Measurements from ENCODE around the gene PACRGL.

The PACRGL gene

DNA sequence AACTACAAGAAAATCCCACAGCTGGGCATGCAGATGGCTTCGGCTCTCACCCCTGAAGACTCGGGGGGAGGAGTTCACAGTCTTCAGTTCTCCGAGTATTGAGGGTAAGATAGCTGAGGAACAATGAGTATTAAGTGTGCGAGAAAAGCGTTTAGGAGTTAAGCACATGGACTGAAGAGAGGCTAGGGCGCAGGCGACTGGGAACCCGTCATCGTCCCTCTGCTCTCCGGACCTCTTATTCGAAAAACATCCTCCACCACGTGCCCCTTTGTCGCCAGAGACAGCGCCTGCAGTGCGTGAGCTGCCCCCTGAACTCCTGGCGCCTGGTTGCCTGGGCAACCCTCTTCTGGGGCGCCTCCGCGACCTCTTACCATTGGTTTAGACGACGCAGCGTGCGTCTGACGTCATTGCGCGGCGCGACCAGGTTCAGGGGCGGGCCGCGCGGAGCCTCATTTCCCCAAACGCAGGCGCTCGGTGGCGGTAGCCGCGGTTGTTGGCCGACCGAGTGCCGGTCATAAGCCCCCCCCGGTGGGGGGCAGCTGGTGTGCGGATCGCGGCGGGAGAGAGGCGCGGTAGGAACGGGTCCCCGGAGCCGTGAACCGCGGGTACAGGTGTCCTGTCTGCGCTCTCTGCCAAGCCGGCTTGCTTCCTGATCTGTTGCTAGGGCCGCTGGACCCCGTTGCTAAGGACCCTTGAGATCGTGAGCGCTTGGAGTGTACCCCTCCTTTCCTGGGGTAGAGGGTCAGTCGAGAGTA lies at the start of gene PACRGL:
Gene PACRGL (plus strand): TSS at position 452 of the 755 bp plus-strand sequence. CDS start 4,024 bp downstream, outside the sequence.
- peak; percentile 92 for DNase-seq

DNA sequence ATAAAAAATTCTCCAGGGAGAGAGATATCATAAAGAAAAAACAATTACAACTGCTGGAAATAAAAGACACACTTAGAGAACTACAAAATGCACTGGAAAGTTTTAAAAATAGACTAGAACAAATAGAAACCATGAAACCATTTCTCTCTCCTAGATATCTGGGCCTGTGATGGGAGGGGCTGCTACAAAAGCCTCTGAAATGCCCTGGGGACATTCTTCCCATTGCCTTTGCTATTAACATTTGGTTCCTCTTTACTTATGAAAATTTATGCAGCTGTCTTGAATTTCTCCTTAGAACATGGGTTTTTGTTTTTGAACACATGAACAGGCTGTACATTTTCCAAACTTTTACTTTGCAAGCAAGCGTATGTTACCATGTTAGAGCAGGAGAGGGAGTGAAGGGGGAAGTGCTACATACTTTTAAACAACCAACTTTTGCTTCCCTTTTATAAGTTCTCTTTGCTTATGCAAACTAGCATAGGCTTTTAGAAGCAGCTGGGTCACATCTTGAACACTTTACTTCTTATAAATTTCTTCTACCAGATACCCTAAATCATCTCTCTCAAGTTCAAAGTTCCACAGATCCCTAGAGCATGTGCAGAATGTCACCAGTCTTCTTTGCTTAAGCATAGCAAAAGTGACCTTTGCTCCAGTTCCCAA lies 47.9 kb upstream of the PACRGL start:
- DNase-seq, result no peak

DNA sequence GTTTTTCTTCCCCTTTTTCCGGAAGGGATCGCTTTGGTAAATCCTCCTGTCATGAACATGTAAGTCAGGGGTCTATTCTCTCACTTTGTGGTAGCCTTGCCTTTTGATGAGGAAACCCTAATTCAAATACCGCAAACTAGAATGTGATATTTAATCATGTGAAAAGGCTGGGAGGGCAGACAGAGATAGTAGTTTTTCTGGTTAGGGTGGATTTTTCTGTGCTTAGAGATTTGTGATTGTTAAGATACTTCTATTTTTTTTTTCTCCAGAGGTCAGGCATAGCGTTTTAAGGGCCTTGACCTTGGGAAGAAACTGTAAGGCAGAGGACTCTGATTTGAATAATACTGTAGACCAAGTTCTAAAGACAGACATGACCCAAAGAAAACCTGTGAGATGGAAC lies 41.8 kb upstream of the PACRGL start:
- no peak for DNase-seq

DNA sequence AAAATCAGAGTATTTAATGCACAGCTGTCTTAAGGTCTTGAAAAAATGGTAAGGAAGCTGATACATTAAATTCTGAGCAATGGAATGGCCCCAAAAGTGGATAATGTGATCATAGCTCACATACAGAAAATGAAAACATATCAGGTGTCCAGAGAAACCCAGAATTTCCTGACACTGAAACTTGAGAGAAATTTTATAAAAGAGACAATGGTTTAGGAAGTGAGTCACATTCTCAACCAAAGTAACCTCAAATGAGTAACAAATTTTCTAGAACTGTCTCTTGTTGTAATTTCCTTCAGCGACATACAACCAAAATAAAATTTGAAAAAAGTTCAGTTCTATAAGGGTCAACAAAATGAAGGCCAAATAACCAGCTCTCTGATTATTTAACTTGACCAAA lies 37.4 kb upstream of the PACRGL start:
- DNase-seq, result no peak

DNA sequence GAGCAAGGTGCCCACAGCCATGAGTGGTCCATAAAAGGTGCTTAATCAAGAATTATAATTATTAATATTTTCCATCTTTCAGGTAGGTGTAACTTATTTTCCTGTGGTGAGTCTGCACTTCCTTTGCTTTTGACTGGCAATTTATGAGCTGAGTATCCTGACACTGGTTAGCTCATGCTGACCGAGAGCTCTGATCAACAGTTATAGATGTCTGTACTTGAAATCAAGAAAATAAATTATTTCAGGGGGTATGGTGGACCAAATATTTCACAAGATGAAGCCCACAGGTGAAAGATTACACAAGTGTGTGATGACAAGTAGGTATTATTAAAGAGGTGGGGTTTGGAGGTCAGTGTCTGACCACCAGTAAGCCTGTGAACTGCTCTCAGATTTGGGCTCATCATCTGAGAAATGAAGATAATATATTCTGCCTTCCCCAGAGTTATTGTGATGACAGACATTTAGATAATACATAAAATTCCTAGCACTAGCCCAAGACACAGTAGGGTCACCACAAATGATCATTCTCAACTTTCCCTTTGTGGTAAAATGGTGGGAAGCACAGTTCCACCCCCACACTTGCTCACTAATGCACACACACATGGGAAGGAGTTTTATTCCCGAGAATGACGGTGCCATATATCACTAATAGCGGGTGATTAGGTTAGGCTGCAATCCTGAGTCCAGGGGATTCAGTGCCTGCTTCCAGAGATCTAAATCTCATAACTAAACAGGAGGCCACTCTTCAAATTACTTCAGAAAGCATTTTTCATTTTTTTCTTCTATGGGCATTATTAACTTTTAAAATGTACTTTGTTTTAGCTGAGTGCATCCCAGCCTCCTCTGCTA lies 34.0 kb upstream of the PACRGL start:
- DNase-seq, result no peak

DNA sequence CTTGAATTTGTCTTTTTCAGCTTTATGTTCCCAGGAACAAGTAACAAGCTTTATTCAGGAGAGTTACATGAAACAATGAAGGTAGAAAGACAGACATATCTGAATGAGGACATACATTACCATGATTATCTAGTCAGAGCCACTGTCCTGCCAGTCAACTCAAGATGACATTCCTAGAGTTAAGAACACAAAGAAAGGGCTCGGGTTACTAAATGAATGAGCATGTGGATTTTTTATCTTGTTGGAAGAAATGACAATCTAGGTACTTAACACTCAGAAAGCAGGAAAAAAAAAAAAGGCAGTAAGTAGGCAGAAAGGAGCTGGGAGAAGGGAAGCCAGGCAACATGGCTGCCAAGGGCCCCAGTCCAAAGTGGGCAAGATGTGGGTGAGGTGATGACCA lies 28.0 kb upstream of the PACRGL start:
- no peak for DNase-seq

DNA sequence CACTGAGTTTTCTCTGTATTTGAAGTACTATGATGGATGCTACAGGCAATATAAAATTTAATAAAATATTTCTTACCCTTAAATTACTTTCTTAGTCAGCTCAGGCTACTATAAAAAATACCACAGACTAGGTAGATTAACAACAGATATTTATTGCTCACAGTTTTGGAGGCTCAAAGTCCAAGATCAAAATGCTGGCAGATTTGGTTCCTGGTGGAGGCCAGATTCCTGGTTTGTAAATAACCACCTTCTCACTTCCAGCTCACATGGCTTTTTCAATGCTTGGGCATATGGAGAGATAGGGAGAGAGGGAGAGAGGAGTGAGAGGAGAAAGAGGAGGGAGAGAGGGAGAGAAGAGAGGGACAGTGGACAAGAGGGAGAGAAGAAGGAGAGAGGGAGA lies 24.5 kb upstream of the PACRGL start:
- no peak for DNase-seq

DNA sequence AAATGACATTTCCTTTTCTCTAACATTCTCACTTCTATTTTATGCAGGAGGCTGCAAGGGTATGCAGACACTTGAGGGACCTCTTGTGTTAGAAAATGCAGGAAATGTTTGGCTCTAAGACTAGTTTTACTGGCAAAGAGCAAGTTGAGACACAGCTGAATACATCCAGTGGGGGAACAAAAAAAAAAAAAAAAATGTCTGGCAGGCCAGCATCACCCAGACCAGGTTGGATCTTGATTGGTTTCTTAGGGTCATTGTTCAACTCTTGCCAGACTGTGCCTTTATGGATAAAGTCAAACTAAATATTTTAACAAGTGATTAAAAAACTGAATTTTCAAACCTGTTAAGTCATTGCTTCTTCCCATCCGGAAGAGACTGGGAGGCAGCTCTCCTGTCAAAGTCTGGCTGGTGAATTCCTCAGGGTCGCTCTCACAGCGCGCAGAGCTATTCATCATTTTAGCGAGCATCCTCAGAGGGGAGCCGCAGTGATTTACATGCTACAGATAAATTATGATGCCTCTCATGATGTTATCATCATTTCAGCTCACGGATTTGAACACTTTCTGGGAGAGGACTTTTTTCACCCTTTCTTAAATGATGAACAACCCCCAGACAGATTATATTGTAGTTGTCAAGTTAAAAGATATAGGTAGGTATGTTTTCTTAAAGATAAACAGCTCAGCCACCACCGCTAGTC lies 23.6 kb upstream of the PACRGL start:
- DNase-seq, result no peak

DNA sequence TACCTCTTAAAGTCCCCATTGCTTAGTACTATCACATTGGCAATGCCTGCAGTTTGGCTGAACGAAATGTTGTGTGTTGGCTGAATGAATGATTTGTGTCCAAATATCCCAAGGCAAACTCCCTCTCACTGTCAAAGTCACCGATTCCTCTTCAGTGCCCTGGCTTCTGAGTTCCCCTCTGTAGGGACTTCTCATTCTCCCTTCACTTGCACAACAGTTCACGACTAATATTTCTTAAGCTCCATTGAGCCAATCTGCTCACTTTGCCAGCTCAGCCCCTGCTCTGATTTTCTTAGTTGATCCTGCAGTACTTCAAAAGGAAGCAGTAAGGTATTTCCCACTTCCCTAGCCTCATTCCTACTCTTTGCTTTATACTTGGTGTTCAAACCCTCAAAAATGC lies 21.9 kb upstream of the PACRGL start:
- DNase-seq, result no peak

DNA sequence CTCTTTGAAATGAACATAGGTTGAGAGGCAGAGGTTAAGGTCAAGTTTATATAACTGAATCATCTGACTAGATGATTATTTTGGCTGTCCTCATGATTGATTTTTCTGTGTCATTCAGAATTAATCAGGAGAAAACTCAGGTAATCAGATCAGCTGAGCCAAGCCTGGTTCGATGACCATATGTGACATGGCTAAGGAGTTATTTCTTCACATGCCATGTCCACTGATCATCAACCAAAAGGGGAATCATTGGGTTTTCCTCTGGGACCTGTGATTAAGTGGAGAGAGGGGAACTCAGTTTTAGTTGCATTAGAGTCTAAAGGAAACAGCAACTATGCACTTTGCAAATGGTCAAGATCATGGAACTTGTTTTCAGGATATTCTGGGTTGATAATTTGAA lies 20.3 kb upstream of the PACRGL start:
- no peak for DNase-seq

DNA sequence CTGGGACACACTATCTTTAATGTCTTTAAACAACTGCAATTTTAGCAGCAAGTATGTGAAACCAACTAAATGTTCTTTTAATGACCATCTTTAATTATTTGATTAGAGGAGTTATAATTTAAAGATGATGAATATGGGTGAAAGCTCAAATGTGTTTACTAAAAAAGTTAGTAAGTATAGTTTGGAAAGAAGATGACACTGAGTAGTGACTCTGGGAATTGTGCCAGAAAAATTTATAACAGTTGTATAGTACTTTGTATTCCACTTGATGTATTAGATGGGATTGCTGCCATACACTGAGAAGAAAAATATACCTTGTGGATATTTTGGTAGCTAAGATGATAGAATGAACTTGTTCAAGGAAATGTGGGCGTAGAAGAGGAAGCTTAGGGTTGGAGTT lies 19.5 kb upstream of the PACRGL start:
- no peak for DNase-seq

DNA sequence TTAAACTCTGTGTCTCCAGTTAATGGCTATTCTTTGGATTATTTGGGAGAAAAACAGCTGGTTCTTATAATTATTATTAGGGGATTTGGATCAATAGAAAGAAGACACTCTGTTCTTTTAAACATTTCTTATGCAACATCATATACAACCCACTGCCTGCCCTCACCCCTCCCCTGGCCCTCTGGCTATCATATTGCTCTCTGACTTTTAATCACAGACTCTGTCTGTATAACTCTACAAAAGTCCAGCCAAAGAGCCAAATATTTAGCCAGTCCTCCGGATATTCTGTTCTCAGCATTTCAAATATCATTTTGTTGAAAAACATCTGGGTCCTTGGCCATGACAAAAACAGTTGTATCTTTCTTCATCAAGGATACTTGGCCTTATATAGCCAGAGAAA lies 19.0 kb upstream of the PACRGL start:
- no peak for DNase-seq

DNA sequence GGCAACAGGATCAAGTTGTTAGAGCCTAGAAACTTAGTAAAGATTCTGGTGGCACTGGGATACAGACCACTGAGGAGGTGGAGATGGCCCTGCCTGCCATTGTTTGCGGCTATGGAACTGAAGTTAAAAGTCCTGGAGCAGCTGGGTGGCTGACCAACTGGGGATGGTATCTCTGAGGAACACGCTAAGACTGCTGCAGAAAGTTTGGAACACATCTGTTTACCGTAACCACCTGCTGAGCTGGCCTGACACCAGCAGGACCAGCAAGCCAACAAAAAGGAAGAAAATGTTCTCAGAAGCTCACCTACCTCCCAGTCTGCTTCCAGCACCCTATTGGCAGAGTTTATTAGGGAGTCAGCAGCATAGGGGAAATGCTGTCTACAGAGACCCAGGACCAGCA lies 17.4 kb upstream of the PACRGL start:
- no peak for DNase-seq

DNA sequence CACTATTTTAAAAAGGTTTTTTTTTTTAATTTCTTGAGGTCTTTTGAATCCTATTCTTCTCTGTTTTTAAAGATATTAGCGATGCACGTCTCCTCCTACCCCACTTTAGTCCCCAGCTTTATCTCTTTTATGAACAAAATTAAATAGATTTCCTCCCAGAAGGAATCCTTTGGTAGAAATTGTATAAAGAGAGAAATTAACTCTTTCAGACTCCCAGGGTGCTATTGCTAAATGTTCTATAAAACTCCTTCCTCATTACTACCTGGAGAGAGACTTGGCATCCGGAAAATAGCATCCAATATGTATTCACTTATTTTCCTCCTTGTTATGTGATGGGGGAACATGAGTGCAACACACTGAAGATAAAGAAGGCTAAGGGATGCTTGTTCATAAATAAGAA lies 16.5 kb upstream of the PACRGL start:
- DNase-seq, result no peak

DNA sequence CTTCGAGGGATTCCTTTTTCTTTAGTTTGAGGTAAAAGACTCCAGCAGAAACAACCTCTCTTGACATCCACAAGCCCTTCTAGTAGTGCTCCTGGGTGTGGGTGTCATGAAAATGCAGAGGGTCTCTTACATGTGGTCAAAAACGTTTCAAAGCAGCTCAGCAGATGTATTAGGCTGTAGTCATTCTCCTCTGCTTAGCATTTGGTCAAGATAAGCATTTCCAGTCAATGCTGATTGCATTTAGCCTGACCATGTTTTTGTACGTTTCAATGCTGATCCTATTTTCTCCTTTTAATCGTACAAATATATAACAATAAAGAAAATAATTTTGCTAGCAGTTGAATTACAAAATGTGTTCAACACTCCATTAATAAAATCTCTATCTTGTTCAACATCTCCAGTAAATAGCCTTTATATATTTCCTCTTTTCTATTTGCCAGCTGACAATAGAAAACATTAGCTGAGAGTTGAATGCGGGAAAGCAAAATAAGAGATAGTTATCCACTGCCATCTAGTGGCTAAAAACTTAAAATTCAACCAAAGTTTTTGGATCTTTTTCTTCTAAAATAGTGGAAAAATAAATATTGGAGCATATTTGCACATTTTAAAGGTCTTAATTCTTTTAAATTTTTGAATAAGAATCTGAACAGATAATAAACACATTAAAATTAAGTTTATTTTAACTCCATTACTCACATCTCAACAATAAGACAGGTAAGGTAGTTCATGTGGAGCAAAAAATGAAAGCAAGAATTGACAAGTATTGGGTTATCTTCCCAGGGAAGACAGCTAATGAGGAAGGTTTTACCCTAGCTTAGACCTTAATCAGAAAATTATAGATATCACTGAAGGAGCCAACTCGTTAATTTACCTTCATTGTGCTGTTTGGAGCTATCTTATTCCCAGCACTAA lies 15.2 kb upstream of the PACRGL start:
- DNase-seq, result no peak

DNA sequence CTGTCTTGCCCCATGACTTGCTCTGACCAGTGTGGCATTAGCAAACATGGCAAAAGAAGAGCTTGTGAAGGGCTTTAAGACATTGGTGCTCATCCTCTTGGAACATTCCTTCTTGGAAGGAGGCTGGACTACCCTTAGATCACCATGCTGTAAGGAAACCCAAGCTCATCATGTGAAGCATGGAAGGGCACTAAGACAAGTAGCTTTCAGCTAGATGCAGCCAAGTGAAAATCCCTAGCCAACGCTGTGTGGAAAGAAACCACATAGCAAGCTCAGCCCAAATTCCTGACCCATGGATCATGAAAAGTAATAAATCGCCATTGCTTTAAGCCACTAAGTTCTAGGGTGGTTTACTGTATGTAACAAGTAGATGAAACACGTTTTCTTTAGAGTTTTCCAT lies 12.4 kb upstream of the PACRGL start:
- no peak for DNase-seq

DNA sequence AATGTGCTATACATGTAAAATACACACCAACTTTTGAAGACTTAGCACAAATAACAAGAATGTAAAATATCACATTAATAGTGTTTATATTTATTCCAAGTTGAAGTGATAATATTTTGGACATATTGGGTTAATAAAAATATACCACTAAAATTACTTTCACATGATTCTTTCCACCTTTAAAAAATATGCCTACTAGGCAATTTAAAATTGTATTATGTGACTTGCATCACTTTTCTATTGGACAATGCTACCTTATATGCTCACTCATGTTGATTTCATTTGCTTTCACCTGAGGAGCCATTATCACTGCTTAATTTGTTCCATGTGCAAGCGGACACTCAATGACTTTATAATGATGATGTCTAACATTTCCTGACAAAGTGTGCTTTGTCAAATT lies 3.4 kb upstream of the PACRGL start:
- DNase-seq, result no peak

DNA sequence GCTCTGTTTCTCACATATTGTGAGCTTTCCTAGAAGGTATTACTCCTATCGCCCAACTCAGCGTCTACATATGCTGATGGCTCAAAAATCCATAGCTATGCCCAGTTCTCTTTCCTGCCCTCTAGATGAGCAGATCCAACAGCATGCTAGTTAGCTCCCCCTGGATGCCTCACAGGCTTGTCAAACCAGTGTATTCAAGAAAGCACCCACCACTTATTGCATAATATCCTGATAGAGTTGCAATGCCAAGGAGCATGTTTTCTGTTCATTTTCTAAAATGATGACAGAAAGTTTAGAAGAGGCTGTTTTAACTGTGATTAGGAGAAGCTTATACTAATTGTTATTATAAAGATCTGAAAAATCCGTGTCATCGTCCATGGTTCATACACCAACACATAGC lies 1.9 kb upstream of the PACRGL start:
- DNase-seq, result no peak

DNA sequence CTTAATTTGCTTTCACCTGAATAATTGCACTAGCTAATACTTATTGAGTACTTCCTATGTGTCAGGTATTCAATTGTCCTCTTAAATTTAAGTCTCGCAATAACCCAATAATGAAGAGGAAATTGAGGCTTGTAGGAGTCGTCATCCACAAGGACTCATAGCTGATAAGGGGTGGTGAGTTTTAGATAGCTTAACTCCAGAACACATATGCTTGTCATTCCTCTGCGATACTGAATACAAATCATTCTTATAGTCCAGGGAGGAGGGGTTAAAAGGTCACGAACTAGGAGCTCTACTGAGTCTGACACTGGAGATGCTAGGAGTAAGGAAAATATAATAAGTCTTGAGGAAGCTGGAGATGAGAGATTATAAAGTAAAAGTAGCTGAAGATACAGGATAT lies 1.4 kb upstream of the PACRGL start:
- DNase-seq, result no peak

DNA sequence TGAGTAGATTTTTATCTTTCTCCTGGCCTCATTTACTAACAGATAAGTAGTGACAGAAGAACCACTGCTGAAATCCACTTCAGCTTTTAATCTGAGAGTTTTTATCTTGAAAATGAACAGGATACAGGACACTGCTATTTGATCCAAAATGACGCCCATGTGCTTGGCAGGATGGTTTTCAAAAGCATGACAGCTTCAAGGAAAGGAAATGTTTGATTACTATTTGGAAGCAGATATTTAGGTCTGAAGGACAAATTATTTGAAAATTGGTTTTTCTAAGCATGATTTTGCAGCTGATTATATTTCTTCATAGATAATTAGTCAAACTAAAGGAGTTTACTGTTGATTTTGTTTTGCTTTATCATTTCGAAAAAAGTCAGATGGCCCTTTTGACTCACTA lies 11.1 kb downstream of the PACRGL start:
- no peak for DNase-seq

DNA sequence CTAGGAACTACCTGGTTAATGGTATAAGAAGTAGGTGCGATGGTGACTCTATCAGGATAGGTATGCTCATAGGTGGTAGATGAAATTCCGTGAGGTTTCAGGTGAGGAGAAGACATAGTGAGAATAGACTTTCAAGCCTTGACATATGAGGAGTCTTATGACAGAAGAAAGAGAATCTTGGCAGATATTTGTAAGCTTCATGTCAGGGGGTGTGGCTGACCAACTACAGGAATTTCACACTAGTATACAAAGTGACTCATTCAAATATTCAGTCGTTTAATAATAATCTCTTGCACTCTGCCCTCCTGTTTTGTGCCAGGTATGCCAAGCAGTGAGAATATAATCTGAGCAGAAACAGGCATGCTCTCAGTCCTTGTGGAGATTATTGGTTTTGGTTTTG lies 22.8 kb downstream of the PACRGL start:
- no peak for DNase-seq

DNA sequence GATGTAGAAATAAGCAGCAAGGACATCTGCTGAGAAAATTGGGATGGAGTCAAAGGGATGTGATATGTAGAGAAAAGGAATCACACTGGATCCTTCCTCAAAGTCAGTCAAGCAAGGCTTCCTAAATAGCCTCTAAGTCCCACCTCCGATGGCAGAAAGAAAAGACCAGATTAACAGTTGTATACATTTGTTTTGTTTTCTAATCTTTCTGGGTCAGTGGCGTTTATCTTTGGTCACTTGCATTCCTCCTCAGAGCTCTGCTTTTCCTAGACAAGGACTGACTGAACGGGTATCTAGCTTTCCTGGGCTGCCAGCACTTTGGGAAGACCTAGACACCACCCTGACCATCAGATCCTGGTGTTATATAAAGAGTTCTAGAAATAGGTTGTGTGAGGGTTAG lies 23.2 kb downstream of the PACRGL start:
- DNase-seq, result no peak

Data from KG1 (cell line).